HG03521 (cell line): ENCODE measurements around the gene CKAP5.

ENCODE experiments used
- ATAC-seq: cut with Tn5 transposase; IDR thresholded peaks from one replicate; pipeline ENCODE4 v1.9.1; 2021; ENCODE audit warnings: mild to moderate bottlenecking, moderate library complexity; ENCODE audit not compliant: unreplicated experiment

The CKAP5 gene

GRCh38 chr11:46845740-46846509, at the start of gene CKAP5:
Gene CKAP5 (minus strand): TSS chr11:46846280. CDS start chr11:46821231, 25,049 bp downstream.
- peak; percentile 93 for ATAC-seq

- no peak for ATAC-seq
These were observed 49.7 kb upstream of the CKAP5 start for GRCh38 chr11:46895821-46896220.

DNA sequence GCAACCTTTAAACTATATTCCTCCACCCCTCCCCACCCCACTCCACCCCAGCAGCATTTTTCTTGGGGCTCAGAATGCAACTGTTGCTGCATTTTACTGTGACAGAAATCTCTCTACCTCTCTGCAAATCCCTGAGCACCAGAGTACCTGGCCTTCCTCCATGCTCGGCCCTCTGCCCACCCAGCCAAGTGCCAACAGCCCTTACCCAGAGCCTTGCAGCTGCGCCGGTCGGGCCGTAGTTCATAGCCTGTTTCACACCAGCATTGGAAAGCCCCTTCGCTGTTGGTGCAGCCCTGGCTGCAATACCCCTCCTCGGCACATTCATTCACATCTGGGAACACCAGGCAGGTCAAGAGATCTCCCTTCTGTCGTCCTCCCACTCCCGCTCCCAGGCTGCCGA, 48.9 kb upstream of the CKAP5 start:
- ATAC-seq, result no peak

GRCh38 chr11:46894506-46894905, 48.4 kb upstream of the CKAP5 start:
- ATAC-seq, result no peak

- ATAC-seq, result no peak
These were observed 46.8 kb upstream of the CKAP5 start for GRCh38 chr11:46892838-46893237.

DNA sequence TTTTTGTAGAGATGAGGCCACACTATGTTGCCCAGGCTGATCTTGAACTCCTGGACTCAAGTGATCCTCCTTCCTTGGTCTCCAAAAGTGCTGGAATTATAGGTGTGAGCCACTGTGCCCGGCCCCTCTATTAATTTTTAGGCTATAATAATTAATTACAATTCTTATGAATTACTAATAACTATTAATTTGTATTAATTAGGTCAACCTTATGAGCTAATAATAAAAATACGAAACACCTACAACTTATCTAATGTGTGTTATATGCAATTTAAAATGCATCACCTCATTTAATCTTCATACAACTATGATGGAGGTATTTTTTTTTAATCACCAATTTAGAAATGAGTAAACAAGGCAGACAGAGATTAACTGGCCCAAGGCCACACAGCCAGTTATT, 46.0 kb upstream of the CKAP5 start:
- ATAC-seq, result no peak

DNA sequence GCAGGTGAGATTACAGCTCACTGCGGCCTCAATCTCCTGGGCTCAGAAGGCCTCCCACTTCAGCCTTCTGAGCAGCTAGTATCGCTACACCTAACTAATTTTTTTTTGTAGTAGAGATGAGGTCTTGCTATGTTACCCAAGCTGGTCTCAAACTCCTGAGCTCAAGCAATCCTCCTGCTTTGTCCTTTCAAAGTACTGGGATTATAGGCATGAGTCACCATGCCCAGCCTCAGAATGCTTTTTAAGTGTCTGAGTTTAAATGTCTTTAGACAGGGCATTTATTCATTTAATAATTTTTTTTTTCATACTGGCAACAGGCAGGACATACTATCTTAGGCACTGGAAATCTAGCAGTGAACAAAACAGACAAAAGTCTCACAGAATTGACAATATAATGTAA, 44.6 kb upstream of the CKAP5 start:
- ATAC-seq, result no peak

- ATAC-seq, result no peak
These were observed 43.8 kb upstream of the CKAP5 start for GRCh38 chr11:46889689-46890475.

GRCh38 chr11:46889251-46889650, 43.2 kb upstream of the CKAP5 start:
- no peak for ATAC-seq

DNA sequence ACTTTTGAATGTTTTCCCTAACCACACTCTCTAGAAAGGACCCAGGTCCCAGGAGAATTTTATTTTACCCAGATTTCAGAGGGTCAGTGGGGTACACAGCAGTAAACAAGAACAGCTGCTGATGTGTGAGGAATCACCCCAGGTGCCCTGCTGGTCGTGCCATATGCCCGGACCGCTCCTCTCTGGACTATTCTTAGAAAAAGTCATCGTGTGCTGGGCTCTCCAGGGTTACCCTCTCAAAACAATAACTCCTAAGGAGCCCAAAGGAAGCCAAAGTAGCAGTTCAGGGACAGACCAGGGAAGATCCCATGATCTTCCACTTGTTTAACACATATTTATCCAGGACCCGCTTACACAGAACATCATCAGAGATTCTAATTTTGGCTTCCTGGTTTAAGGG, 42.6 kb upstream of the CKAP5 start:
- no peak for ATAC-seq

GRCh38 chr11:46886211-46886610, 40.1 kb upstream of the CKAP5 start:
- ATAC-seq, result no peak

GRCh38 chr11:46879056-46879585, 33.0 kb upstream of the CKAP5 start:
- ATAC-seq, result no peak

DNA sequence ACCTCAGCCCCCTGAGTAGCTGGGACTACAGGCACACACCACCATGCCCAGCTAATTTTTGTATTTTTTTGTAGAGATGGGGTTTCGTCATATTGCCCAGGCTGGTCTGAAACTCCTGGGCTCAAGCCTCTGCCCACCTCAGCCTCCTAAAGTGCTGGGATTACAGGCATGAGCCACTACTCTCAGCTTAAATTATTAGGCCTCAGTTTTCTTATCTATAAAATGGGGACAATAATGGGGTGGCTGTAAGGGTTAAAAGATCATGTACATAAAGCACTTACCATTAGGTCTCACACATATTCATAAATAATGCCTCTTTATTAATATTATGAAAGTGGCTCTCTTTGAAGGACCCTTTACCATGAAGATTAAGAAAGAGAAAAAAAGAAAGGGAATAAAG, 31.5 kb upstream of the CKAP5 start:
- no peak for ATAC-seq

- ATAC-seq, result no peak
These were observed 30.4 kb upstream of the CKAP5 start for GRCh38 chr11:46876471-46876870.

DNA sequence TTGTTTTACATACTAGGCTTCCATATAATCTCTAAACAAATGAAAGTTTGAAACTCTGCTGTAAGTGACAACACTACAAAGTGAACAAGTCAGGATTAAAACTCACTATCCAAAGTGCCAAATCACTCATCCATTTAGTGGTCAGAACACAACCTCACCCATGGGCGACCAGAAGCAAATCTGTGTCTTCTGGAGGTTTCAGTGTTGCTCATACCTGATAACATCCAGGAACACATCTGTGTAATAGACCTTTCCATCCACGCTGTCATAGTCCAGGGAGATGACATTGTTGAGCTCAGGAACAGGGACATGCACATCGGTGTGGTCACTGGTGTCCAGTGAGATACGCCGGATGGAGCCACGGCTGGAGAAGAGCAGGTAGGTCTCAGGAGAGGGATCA, 28.5 kb upstream of the CKAP5 start:
- no peak for ATAC-seq

GRCh38 chr11:46868912-46869311, 22.8 kb upstream of the CKAP5 start:
- no peak for ATAC-seq

DNA sequence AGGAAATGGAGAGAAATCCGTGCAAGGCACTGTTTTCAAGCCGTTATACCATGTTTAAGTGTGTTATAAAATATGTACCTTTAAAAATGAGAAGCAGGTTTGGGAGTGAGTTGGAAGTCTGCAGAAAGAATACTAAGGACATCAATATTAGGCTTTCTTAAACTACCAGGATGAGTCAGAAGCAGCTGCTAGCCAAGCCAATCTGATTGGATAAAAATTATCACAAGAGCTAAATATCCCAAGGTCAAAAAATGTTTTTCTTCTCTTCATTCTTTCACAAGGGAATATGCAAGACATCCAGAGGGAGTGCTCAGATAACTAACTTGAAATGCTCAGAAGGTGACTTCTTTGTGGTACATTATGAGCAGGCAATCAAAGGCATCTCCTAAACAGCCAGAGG, 19.3 kb upstream of the CKAP5 start:
- ATAC-seq, result no peak

GRCh38 chr11:46860218-46860617, 14.1 kb upstream of the CKAP5 start:
- no peak for ATAC-seq

DNA sequence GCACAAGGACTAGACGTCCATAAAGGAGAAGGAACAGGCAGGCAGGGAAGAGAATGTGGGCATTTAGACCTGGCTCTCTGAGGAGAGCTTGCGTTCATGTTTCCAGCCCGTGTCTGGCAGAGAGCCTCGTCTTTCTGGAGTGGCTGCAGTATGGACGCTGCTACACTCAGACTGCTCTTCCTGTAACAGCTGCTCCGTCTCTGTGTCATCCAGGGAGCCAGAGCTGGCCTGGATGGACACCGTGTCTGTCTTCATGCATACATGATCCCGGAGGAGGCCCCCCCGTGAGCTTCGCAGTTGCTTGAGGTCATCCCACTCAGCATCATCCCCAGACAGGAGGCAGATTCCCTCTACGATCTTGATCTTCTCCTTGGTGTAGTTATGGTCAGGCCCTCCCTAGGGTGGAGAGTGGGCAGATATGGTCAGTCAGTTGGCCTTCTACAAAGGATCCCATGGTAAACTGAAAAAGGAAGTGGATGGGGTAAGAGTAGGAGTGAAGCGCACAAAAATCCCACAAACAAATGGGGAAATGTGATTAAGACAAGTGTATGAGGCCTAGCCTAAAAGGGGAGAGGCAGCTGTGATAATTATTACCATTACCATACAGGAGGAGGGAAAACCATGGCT, 13.0 kb upstream of the CKAP5 start:
- no peak for ATAC-seq

DNA sequence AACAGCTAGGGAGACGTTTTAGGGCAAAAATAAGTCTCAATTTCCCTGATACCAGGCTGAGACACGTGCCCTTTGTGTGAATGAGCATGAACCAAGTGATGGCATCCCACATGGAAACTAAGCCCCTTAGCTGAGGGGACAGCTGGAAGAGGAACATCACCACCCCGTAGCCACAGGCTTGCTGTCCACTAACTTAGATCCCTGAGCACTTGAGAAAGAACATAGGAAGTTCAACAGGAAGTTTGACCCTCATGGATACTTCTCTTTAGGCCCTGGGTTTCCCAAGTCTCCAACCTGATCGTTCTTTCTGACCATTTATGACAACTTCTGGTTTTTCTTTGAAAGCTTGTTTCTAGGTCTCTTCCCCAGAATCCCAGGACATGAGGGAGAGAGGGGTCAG, 11.6 kb upstream of the CKAP5 start:
- no peak for ATAC-seq

- ATAC-seq, result no peak
These were observed 10.7 kb upstream of the CKAP5 start for GRCh38 chr11:46856605-46857343.
